GM23248 (cell line): ENCODE results near the gene RMC1. TPM values are rescaled to one million over a fixed set of nuclear protein-coding genes. Genes with fewer than 3 reads are reported as not detected.

Experiments used
- DNase-seq: peaks from one replicate; pipeline ENCODE4 v3.0.0-alpha.2; 2015
- H2AFZ ChIP-seq: fragments of 200-600 bp; sonication (generic); 2 replicates; pipeline ENCODE4 v1.6.1; 2016; ENCODE audit warnings: antibody characterized with exemption
- H3F3A ChIP-seq: fragments of 200-600 bp; sonication (generic); 2 replicates; pipeline ENCODE4 v1.6.1; 2016; ENCODE audit warnings: mild to moderate bottlenecking, antibody characterized with exemption, mixed run types; ENCODE audit not compliant: insufficient read depth
- H3K27ac ChIP-seq: fragments of 200-600 bp; sonication (generic); 2 replicates; pipeline ENCODE4 v1.5.1; 2016; ENCODE audit warnings: mild to moderate bottlenecking
- H3K27me3 ChIP-seq: fragments of 200-600 bp; sonication (generic); replicated peaks from 2 replicates; pipeline ENCODE4 v1.6.1; 2016; ENCODE audit warnings: mild to moderate bottlenecking; ENCODE audit not compliant: insufficient read depth
- H3K36me3 ChIP-seq: fragments of 200-600 bp; sonication (generic); 2 replicates; pipeline ENCODE4 v1.6.1; 2016; ENCODE audit warnings: low read depth, mild to moderate bottlenecking
- H3K4me1 ChIP-seq: fragments of 200-600 bp; sonication (generic); 2 replicates; pipeline ENCODE4 v1.6.1; 2016; ENCODE audit warnings: mild to moderate bottlenecking; ENCODE audit not compliant: insufficient read depth
- H3K4me2 ChIP-seq: fragments of 200-600 bp; sonication (generic); one replicate; pipeline ENCODE4 v1.6.1; 2016; ENCODE audit warnings: mild to moderate bottlenecking; ENCODE audit not compliant: unreplicated experiment
- H3K4me3 ChIP-seq: fragments of 200-600 bp; sonication (generic); 2 replicates; pipeline ENCODE4 v1.5.1; 2016; ENCODE audit warnings: mild to moderate bottlenecking
- H3K79me2 ChIP-seq: fragments of 200-600 bp; sonication (generic); 2 replicates; pipeline ENCODE4 v1.6.1; 2016; ENCODE audit warnings: mild to moderate bottlenecking; ENCODE audit not compliant: insufficient read depth
- H3K9ac ChIP-seq: fragments of 200-600 bp; sonication (generic); 2 replicates; pipeline ENCODE4 v1.6.1; 2016; ENCODE audit warnings: mild to moderate bottlenecking
- H3K9me2 ChIP-seq: fragments of 200-600 bp; sonication (generic); 2 replicates; pipeline ENCODE4 v1.6.1; 2016; ENCODE audit warnings: mixed run types, mild to moderate bottlenecking, moderate library complexity; ENCODE audit not compliant: insufficient read depth
- H3K9me3 ChIP-seq: fragments of 200-600 bp; sonication (generic); one replicate; pipeline ENCODE4 v1.6.1; 2017; ENCODE audit warnings: low read depth
- H4K20me1 ChIP-seq: fragments of 200-600 bp; sonication (generic); 2 replicates; pipeline ENCODE4 v1.6.0; 2016; ENCODE audit not compliant: insufficient read depth
- EZH2 ChIP-seq: fragments of 200-600 bp; sonication (generic); IDR thresholded peaks from 2 replicates; pipeline ENCODE4 v1.6.1; 2018; ENCODE audit warnings: antibody characterized with exemption, mild to moderate bottlenecking; ENCODE audit not compliant: insufficient read depth, poor library complexity, severe bottlenecking
- EZH2phosphoT487 ChIP-seq: fragments of 200-600 bp; sonication (generic); IDR thresholded peaks from 2 replicates; pipeline ENCODE4 v1.6.1; 2018; ENCODE audit warnings: antibody characterized with exemption, moderate library complexity, mild to moderate bottlenecking, low read depth; ENCODE audit not compliant: insufficient read depth
- WGBS, 2 experiments: methylation state at CpG; one replicate each; pipeline ENCODE4 v1.1.6; 2015 to 2017; ENCODE audit warnings: low lambda C conversion rate in 2 of 2, low coverage in 1 of 2; ENCODE audit errors: missing lambda C conversion rate in 2 of 2; 5-methylcytosine and 5-hydroxymethylcytosine counted together
- in situ Hi-C: fragments of 300-500 bp; cut with MboI; formaldehyde crosslinking; loops from 2 replicates; pipeline ENCODE4 v1.15.0; 2020
- polyA plus RNA-seq: library from polyadenylated mRNA; unstranded; fragments of >200 nt; fragmentation: Nextera tagmentation; extraction: Ambion mirVana; gene quantifications from 2 replicates; pipeline ENCODE4 v1.2.1, GENCODE V29; 2016
- total RNA-seq: library from RNA; depleted of rRNA; stranded (reverse); fragments of >200 nt; shearing (Covaris generic); gene quantifications from 2 replicates; pipeline ENCODE4 v1.2.3, GENCODE V29; 2014

The RMC1 gene
- total and polyA plus RNA-seq, 2 experiments from 2014 or later, result 22.1 to 22.8 TPM

DNA sequence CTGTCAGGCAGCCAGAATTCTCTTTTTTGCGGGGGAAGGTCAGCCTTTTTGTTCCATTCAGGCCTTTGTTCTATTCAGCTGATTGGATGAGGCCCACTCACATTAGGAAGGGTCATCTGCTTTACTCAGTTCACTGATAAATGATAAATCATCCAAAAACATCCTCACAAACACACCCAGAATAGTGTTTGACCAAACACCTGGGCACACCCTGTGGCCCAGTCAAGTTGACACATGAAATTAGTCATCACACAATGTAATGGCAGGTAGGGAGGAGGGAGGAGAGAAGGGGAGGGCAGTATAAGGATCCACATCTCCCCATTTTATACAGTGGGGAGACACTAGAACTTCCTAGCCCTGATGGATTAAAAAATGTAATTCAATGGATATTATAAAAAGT, 8.3 kb upstream of the RMC1 start:
- 45 to 50% methylated on average over 1 of the region's 1 CpG for WGBS, 2 experiments
- Histone ChIP-seq H4K20me1 (no peaks in the 10 kb centered on the region), H3K79me2 (no peaks in the 10 kb centered on the region), H3K4me1 (no peaks in the 10 kb centered on the region), H3F3A (no peaks in the 10 kb centered on the region), H3K9me2 (no peaks in the 10 kb centered on the region), H3K9me3 (no peaks in the 10 kb centered on the region), H3K9ac (no peak overlapping the region), H3K27ac (no peak overlapping the region), H3K4me2 (no peak overlapping the region), H2AFZ (no peak overlapping the region), H3K36me3 (no peaks in the 10 kb centered on the region), H3K4me3 (no peak overlapping the region), H3K27me3 (no peaks in the 10 kb centered on the region)
- no peak for DNase-seq
- no peak for TF ChIP-seq EZH2
- TF ChIP-seq EZH2phosphoT487, result no peak
- in situ Hi-C loops, result no loop called here

DNA sequence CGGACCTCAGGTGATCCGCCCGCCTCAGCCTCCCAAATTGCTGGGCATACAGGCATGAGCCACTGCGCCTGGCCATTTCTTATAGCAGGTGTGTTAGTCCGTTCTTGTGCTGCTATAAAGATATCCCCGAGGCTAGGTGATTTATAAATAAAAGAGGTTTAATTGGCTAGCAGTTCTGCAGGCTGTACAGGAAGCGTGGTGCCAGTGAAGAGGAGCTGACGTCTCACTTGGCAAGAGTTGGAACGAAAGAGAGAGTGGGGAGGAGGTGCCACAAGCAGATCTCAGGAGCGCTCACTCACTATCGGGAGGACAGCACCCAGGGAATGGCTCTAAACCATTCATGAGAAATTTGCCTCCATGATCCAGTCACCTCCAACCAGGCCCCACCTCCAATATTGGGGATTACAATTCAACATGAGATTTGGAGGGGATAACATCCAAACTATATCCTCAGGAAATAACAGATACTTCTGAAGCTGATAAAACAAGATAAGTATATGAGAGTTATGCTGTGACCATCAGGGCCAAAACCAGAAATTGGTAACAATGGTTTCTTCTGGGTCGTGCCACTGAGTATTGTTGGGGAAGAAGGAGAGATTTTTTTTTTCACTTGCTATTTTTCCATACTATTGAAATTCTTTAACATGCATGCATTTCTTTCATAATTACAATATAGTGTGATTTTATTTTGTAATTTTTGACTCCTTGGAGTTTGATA, 7.4 kb upstream of the RMC1 start:
- TF ChIP-seq EZH2 (no peak), EZH2phosphoT487 (no peak)
- in situ Hi-C loops, result no loop called here

DNA sequence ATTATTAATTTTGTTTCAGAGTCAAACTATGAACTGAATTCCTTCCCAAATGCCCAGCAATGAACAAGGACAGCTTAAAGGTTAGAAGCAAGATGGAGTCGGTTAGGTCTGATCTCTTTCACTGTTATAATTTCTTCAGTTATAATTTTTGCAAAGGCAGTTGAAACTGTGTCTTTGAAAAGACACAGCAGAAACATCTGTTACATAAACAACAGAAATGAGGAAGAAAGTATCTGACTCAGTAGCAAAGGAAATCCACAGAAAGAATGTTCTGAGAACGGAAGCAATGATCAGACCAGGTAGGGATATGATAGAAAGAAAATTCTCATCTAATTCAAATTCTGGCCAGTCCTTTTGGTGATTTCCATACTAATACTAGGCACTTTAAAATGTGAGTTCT, 5.2 kb upstream of the RMC1 start:
- Histone ChIP-seq H3K4me1 (peaks cover 6% of the 10 kb centered on the region; the same call in 1 of the 2 replicates), H3K4me3 (no peak overlapping the region), H3F3A (no peaks in the 10 kb centered on the region), H2AFZ (peak overlapping the region; percentile 17; the same call in 1 of the 2 replicates), H3K4me2 (no peak overlapping the region), H4K20me1 (no peaks in the 10 kb centered on the region), H3K27ac (no peak overlapping the region), H3K27me3 (no peaks in the 10 kb centered on the region), H3K36me3 (no peaks in the 10 kb centered on the region), H3K9me3 (no peaks in the 10 kb centered on the region), H3K79me2 (no peaks in the 10 kb centered on the region), H3K9ac (no peak overlapping the region), H3K9me2 (no peaks in the 10 kb centered on the region)
- WGBS, 2 experiments, result 92 to 98% methylated on average over 2 of the region's 2 CpGs
- no peak for DNase-seq
- in situ Hi-C loops, result no loop called here
- TF ChIP-seq EZH2phosphoT487 (no peak), EZH2 (no peak)

More for the DNA sequence above, 7.4 kb upstream of the RMC1 start:
- WGBS, 2 experiments, result 64 to 68% methylated on average over 12 of the region's 12 CpGs
- Histone ChIP-seq H3K27ac (no peak overlapping the region), H3K9ac (no peak overlapping the region), H3K4me2 (no peak overlapping the region), H3K9me2 (no peaks in the 10 kb centered on the region), H3K4me3 (no peak overlapping the region), H3K79me2 (no peaks in the 10 kb centered on the region), H3K4me1 (no peaks in the 10 kb centered on the region), H4K20me1 (no peaks in the 10 kb centered on the region), H3F3A (no peaks in the 10 kb centered on the region), H3K27me3 (no peaks in the 10 kb centered on the region), H2AFZ (no peak overlapping the region), H3K9me3 (no peaks in the 10 kb centered on the region), H3K36me3 (no peaks in the 10 kb centered on the region)
- DNase-seq, result no peak

DNA sequence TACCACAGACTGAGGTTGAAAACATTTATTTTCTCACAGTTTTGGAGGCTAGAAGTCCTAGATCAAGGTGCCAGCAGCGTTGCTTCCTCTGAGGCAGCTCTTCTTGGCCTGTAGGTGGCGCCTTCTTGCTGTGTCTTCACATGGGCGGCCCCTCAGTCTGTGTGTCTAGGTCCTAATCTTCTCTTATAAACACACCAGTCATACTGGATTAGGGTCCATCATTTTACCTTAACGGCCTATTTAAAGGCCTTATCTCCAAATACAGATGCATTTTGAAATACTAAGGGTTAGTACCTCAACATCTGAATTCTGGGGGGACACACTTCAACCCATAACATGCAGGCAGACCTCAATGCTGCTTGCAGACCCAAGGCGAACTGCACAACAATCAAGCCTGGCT, 4.4 kb upstream of the RMC1 start:
- Histone ChIP-seq H3K4me1 (peaks cover 6% of the 10 kb centered on the region; the same call in 1 of the 2 replicates), H3K9me3 (no peaks in the 10 kb centered on the region), H3K9ac (no peak overlapping the region), H3K4me3 (no peak overlapping the region), H3K9me2 (no peaks in the 10 kb centered on the region), H3K4me2 (no peak overlapping the region), H4K20me1 (no peaks in the 10 kb centered on the region), H3K27ac (no peak overlapping the region), H3K36me3 (no peaks in the 10 kb centered on the region), H3K27me3 (no peaks in the 10 kb centered on the region), H3F3A (no peaks in the 10 kb centered on the region), H2AFZ (peak overlapping the region; percentile 31; the same call in 1 of the 2 replicates), H3K79me2 (peaks cover 3% of the 10 kb centered on the region)
- TF ChIP-seq EZH2 (no peak), EZH2phosphoT487 (no peak)
- WGBS, 2 experiments, result 17 to 19% methylated on average over 5 of the region's 5 CpGs
- in situ Hi-C loops, result no loop called here
- peak; percentile 92 for DNase-seq
